K562 (cell line): ENCODE results near the gene RING1. TPM values are rescaled to one million over a fixed set of nuclear protein-coding genes. Genes with fewer than 3 reads are reported as not detected.

Experiments
- ARHGAP35 ChIP-seq: fragments of 450-650 bp; IDR thresholded peaks from 2 replicates; pipeline ENCODE4 v1.6.1; 2018; ENCODE audit not compliant: partially characterized antibody
- C11orf30 ChIP-seq: fragments of 450-650 bp; IDR thresholded peaks from 2 replicates; pipeline ENCODE4 v1.6.1; 2016; ENCODE audit warnings: low read depth, mild to moderate bottlenecking
- COPS2 ChIP-seq: fragments of 450-650 bp; conservative IDR thresholded peaks from 2 replicates; pipeline ENCODE4 v1.6.1; 2016; ENCODE audit warnings: mild to moderate bottlenecking, moderate library complexity
- CSDE1 ChIP-seq, 2 experiments: fragments of 450-650 bp; IDR thresholded peaks; 2 replicates each; pipeline ENCODE4 v1.6.1; 2016; ENCODE audit warnings: mild to moderate bottlenecking in 1 of 2
- EGR1 ChIP-seq: fragments of 450-650 bp; conservative IDR thresholded peaks from 2 replicates; pipeline ENCODE4 v1.6.1; 2017; ENCODE audit warnings: mild to moderate bottlenecking
- ELF4 ChIP-seq: fragments of 450-650 bp; formaldehyde crosslinking; IDR thresholded peaks from 2 replicates; pipeline ENCODE4 v1.4.0; 2022; ENCODE audit warnings: missing genetic modification characterization
- FOXJ2 ChIP-seq: fragments of 200-800 bp; sonication (Bioruptor generic); IDR thresholded peaks from 2 replicates; pipeline ENCODE4 v1.6.1; 2016; ENCODE audit warnings: missing genetic modification characterization, missing compliant biosample characterization
- GATAD2B ChIP-seq: fragments of 450-650 bp; IDR thresholded peaks from 2 replicates; pipeline ENCODE4 v1.6.1; 2017; ENCODE audit warnings: mild to moderate bottlenecking, borderline replicate concordance
- NR4A1 ChIP-seq, 2 experiments: fragments of 250-450 bp in 1 of 2; fragments of 450-650 bp in 1 of 2; sonication (Bioruptor Pico) in 1 of 2; IDR thresholded peaks; 2 replicates each; pipeline versions ENCODE4 v1.4.0 to v1.6.1; 2016 to 2020; ENCODE audit warnings: mild to moderate bottlenecking in 2 of 2, missing compliant biosample characterization in 1 of 2, missing genetic modification characterization in 1 of 2, moderate library complexity in 1 of 2
- PTTG1 ChIP-seq: fragments of 450-650 bp; IDR thresholded peaks from 2 replicates; pipeline ENCODE4 v1.6.1; 2016; ENCODE audit warnings: low read depth, mild to moderate bottlenecking, missing genetic modification characterization, missing compliant biosample characterization
- TAL1 ChIP-seq: fragments of 450-650 bp; IDR thresholded peaks from 2 replicates; pipeline ENCODE4 v1.6.1; 2016; ENCODE audit warnings: mild to moderate bottlenecking
- ZBTB43 ChIP-seq: sonication (generic); formaldehyde crosslinking; IDR thresholded peaks from 2 replicates; pipeline ENCODE4 v1.8.0; 2023; ENCODE audit warnings: mild to moderate bottlenecking, missing genetic modification reagents
- ZNF584 ChIP-seq: fragments of 200-800 bp; sonication (Bioruptor generic); IDR thresholded peaks from 2 replicates; pipeline ENCODE4 v1.6.1; 2016; ENCODE audit warnings: low read depth, mild to moderate bottlenecking, missing genetic modification characterization, missing compliant biosample characterization
- ZSCAN29 ChIP-seq: fragments of 450-650 bp; IDR thresholded peaks from 2 replicates; pipeline ENCODE4 v1.6.1; 2017
- polyA plus RNA-seq, 8 experiments: library from polyadenylated mRNA; depleted of rRNA in 4 of 8; stranded (reverse) in 5 of 8; unstranded in 3 of 8; fragments of >200 nt; fragmentation: Nextera tagmentation in 2 of 8; fragmentation: Illumina TruSeq in 1 of 8; extraction: Ambion mirVana in 2 of 8; extraction: Trizol in 1 of 8; gene quantifications; 2 replicates each; pipeline versions ENCODE4 v1.2.1 to v1.2.3, GENCODE V29; 2011 to 2014; ENCODE audit warnings: inconsistent platforms in 1 of 8, missing spikeins in 1 of 8
- total RNA-seq, 7 experiments: library from RNA; depleted of rRNA in 6 of 7; stranded (reverse); fragments of >200 nt in 6 of 7; fragmentation: Illumina TruSeq in 2 of 7; extraction: Trizol in 2 of 7; gene quantifications; 2 replicates each; pipeline versions ENCODE4 v1.2.1 to v1.2.3, GENCODE V29; 2011 to 2021; ENCODE audit warnings: low replicate concordance in 1 of 7
- TF ChIP-seq, protein P1 (sequence below): sonication (generic); formaldehyde crosslinking; IDR thresholded peaks from 2 replicates; pipeline ENCODE4 v1.8.0; 2022; ENCODE audit warnings: mild to moderate bottlenecking, missing genetic modification reagents
- TF ChIP-seq, protein P2 (sequence below): sonication (generic); formaldehyde crosslinking; IDR thresholded peaks from 2 replicates; pipeline ENCODE4 v1.8.1; 2023; ENCODE audit warnings: mild to moderate bottlenecking, missing genetic modification reagents
- TF ChIP-seq, protein P3 (sequence below): fragments of 250-450 bp; sonication (Bioruptor Pico); IDR thresholded peaks from 2 replicates; pipeline ENCODE4 v1.4.0; 2020; ENCODE audit warnings: mild to moderate bottlenecking, moderate library complexity

RING1 gene
- total and polyA plus RNA-seq, 9 of the 15 experiments (the other 6 are each of a cell fraction or from before 2014, with no cell fraction given), result 4.2 to 59.1 (median 36.9) TPM

- TF ChIP-seq ZSCAN29 (no peak), C11orf30 (peak; percentile 80), FOXJ2 (tag) (no peak), TAL1 (no peak), ELF4 (CRISPR knock-in tag) (0 out of 2 replicates have a peak, but pooled peaks have one; percentile 20), ARHGAP35 (no peak), COPS2 (no peak), CSDE1 (IDR thresholded peaks at IDR 0.05) (no peak; a peak in 1 of 4 replicates), PTTG1 (tag) (no peak), NR4A1 (CRISPR knock-in tag; IDR thresholded peaks at IDR 0.05) (peak; percentile 70), NR4A1 (tag; IDR thresholded peaks at IDR 0.05) (no peak; the same call in 1 of the 2 replicates), ZNF584 (CRISPR knock-in tag) (no peak), GATAD2B (peak; percentile 100), EGR1 (peak; percentile 90), ZBTB43 (no peak)
- TF ChIP-seq, protein P1, sequence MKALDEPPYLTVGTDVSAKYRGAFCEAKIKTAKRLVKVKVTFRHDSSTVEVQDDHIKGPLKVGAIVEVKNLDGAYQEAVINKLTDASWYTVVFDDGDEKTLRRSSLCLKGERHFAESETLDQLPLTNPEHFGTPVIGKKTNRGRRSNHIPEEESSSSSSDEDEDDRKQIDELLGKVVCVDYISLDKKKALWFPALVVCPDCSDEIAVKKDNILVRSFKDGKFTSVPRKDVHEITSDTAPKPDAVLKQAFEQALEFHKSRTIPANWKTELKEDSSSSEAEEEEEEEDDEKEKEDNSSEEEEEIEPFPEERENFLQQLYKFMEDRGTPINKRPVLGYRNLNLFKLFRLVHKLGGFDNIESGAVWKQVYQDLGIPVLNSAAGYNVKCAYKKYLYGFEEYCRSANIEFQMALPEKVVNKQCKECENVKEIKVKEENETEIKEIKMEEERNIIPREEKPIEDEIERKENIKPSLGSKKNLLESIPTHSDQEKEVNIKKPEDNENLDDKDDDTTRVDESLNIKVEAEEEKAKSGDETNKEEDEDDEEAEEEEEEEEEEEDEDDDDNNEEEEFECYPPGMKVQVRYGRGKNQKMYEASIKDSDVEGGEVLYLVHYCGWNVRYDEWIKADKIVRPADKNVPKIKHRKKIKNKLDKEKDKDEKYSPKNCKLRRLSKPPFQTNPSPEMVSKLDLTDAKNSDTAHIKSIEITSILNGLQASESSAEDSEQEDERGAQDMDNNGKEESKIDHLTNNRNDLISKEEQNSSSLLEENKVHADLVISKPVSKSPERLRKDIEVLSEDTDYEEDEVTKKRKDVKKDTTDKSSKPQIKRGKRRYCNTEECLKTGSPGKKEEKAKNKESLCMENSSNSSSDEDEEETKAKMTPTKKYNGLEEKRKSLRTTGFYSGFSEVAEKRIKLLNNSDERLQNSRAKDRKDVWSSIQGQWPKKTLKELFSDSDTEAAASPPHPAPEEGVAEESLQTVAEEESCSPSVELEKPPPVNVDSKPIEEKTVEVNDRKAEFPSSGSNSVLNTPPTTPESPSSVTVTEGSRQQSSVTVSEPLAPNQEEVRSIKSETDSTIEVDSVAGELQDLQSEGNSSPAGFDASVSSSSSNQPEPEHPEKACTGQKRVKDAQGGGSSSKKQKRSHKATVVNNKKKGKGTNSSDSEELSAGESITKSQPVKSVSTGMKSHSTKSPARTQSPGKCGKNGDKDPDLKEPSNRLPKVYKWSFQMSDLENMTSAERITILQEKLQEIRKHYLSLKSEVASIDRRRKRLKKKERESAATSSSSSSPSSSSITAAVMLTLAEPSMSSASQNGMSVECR, result peak; percentile 95
- TF ChIP-seq, protein P2, sequence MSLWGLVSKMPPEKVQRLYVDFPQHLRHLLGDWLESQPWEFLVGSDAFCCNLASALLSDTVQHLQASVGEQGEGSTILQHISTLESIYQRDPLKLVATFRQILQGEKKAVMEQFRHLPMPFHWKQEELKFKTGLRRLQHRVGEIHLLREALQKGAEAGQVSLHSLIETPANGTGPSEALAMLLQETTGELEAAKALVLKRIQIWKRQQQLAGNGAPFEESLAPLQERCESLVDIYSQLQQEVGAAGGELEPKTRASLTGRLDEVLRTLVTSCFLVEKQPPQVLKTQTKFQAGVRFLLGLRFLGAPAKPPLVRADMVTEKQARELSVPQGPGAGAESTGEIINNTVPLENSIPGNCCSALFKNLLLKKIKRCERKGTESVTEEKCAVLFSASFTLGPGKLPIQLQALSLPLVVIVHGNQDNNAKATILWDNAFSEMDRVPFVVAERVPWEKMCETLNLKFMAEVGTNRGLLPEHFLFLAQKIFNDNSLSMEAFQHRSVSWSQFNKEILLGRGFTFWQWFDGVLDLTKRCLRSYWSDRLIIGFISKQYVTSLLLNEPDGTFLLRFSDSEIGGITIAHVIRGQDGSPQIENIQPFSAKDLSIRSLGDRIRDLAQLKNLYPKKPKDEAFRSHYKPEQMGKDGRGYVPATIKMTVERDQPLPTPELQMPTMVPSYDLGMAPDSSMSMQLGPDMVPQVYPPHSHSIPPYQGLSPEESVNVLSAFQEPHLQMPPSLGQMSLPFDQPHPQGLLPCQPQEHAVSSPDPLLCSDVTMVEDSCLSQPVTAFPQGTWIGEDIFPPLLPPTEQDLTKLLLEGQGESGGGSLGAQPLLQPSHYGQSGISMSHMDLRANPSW (CRISPR knock-in tag), result peak; percentile 94; the same call in 1 of the 2 replicates
- TF ChIP-seq, protein P3, sequence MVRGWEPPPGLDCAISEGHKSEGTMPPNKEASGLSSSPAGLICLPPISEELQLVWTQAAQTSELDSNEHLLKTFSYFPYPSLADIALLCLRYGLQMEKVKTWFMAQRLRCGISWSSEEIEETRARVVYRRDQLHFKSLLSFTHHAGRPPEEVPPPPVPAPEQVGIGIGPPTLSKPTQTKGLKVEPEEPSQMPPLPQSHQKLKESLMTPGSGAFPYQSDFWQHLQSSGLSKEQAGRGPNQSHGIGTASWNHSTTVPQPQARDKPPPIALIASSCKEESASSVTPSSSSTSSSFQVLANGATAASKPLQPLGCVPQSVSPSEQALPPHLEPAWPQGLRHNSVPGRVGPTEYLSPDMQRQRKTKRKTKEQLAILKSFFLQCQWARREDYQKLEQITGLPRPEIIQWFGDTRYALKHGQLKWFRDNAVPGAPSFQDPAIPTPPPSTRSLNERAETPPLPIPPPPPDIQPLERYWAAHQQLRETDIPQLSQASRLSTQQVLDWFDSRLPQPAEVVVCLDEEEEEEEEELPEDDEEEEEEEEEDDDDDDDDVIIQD (CRISPR knock-in tag), result peak; percentile 7; the same call in 1 of the 2 replicates
Measured at GRCh38 chr6:33208091-33208967, at the start of gene RING1 (continued).
